ENCODE measurements around the gene FPR1. TPM values are rescaled to one million over a fixed set of nuclear protein-coding genes. Genes with fewer than 3 reads are reported as not detected.

The FPR1 gene
- total RNA-seq, 3 donors from 2014 or later, result 3.6 to 14.5 TPM; not detected in 1

- no peak overlapping the region for H3K4me3 ChIP-seq
Measured at GRCh38 chr19:51750400-51751094, 1.1 kb downstream of the FPR1 start.

GRCh38 chr19:51749979-51750378 is 1.7 kb downstream of the FPR1 start:
- no peaks in the 10 kb centered on the region for H3K9me3 ChIP-seq
- intact Hi-C loops (cut with DNase I, micrococcal nuclease), result no loop called here
- H3K36me3 ChIP-seq (ENCODE audit: low read depth), result no peaks in the 10 kb centered on the region
- H3K4me1 ChIP-seq (ENCODE audit: low read depth), result no peaks in the 10 kb centered on the region
- DNase-seq (no peak), ATAC-seq (no peak)
- no peak for TF ChIP-seq CTCF (IDR thresholded peaks at IDR 0.05)
- no peak overlapping the region for H3K4me3 ChIP-seq

More at GRCh38 chr19:51750400-51751094, 1.1 kb downstream of the FPR1 start:
- ATAC-seq, result no peak
- TF ChIP-seq CTCF (IDR thresholded peaks at IDR 0.05), result no peak
- DNase-seq, result no peak
- intact Hi-C loops (cut with DNase I, micrococcal nuclease), result no loop called here
- Histone ChIP-seq H3K36me3 (ENCODE audit: low read depth) (no peaks in the 10 kb centered on the region), H3K4me1 (ENCODE audit: low read depth) (no peaks in the 10 kb centered on the region), H3K9me3 (no peaks in the 10 kb centered on the region)

GRCh38 chr19:51746731-51747130 is 4.9 kb downstream of the FPR1 start:
- Histone ChIP-seq H3K36me3 (ENCODE audit: low read depth) (no peaks in the 10 kb centered on the region), H3K4me1 (ENCODE audit: low read depth) (no peaks in the 10 kb centered on the region), H3K4me3 (no peak overlapping the region), H3K9me3 (no peaks in the 10 kb centered on the region)
- TF ChIP-seq CTCF (IDR thresholded peaks at IDR 0.05), result no peak
- no peak for ATAC-seq
- intact Hi-C loops (cut with DNase I, micrococcal nuclease), result no loop called here
- no peak for DNase-seq

- no peaks in the 10 kb centered on the region for H3K36me3 ChIP-seq (ENCODE audit: low read depth)
- intact Hi-C loops (cut with DNase I, micrococcal nuclease), result no loop called here
- no peak for TF ChIP-seq CTCF (IDR thresholded peaks at IDR 0.05)
- no peaks in the 10 kb centered on the region for H3K9me3 ChIP-seq
- ATAC-seq, result no peak
- no peak for DNase-seq
- no peak overlapping the region for H3K4me3 ChIP-seq
- no peaks in the 10 kb centered on the region for H3K4me1 ChIP-seq (ENCODE audit: low read depth)
Measured at GRCh38 chr19:51743405-51743804, 8.3 kb downstream of the FPR1 start.

GRCh38 chr19:51742789-51743188 is 8.9 kb downstream of the FPR1 start:
- Histone ChIP-seq H3K9me3 (no peaks in the 10 kb centered on the region), H3K4me1 (ENCODE audit: low read depth) (no peaks in the 10 kb centered on the region), H3K36me3 (ENCODE audit: low read depth) (no peaks in the 10 kb centered on the region), H3K4me3 (no peak overlapping the region)
- TF ChIP-seq CTCF (IDR thresholded peaks at IDR 0.05), result no peak
- DNase-seq, result no peak
- ATAC-seq, result no peak
- intact Hi-C loops (cut with DNase I, micrococcal nuclease), result no loop called here

GRCh38 chr19:51740356-51740755 is 11.3 kb downstream of the FPR1 start:
- Histone ChIP-seq H3K4me1 (ENCODE audit: low read depth) (no peaks in the 10 kb centered on the region), H3K36me3 (ENCODE audit: low read depth) (no peaks in the 10 kb centered on the region), H3K4me3 (no peak overlapping the region), H3K9me3 (no peaks in the 10 kb centered on the region)
- ATAC-seq (no peak), DNase-seq (no peak)
- intact Hi-C loops (cut with DNase I, micrococcal nuclease), result no loop called here
- no peak for TF ChIP-seq CTCF (IDR thresholded peaks at IDR 0.05)
